ENCODE data around the gene PLCL1. TPM values are rescaled to one million over a fixed set of nuclear protein-coding genes. Genes with fewer than 3 reads are reported as not detected.

PLCL1 gene
- total and polyA plus RNA-seq, 10 of the 15 experiments (the other 5 are each of a cell fraction or from before 2014, with no cell fraction given), result 0.03 to 1.5 (median 0.22) TPM

DNA sequence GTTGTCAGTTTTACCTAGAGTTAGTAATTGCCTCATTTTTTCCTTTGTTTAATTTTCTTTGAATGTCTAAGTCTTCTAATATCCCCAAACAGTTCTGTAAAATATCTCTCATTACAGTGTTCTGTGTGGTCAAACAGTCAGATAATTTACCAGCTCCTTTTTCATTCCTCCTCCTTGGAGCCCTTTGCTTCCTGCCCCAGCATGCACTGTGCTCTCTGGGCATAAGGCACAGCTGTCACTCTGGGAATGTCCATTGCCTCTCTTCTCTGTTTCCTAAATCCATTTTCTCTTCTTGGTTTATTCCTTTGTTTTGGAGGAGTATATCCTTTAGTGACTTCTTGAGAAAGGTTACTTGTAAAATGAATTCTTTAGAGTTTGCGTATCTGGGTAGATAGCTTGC, 139.3 kb downstream of the PLCL1 start:
- Histone ChIP-seq H3K9me3 (replicated peaks; ENCODE audit: control insufficient read depth, insufficient read depth, low read length) (no peaks in the 10 kb centered on the region), H3K4me2 (ENCODE audit: control insufficient read depth, insufficient read depth) (no peak overlapping the region), H3K4me1 (ENCODE audit: control insufficient read depth, insufficient read depth, low read length) (no peaks in the 10 kb centered on the region), H3K9ac (ENCODE audit: control insufficient read depth, insufficient read depth, low read length) (no peak overlapping the region), H2AFZ (ENCODE audit: control insufficient read depth, low read depth, low read length) (no peak overlapping the region), H4K20me1 (ENCODE audit: control insufficient read depth, insufficient read depth) (no peaks in the 10 kb centered on the region), H3K4me3 (no peak overlapping the region), H3K27ac (ENCODE audit: control insufficient read depth, insufficient read depth) (no peak overlapping the region), H3K36me3 (ENCODE audit: control insufficient read depth in 2 of 2, insufficient read depth in 2 of 2, low read length in 1 of 2) (no peaks in the 10 kb centered on the region), H3K27me3 (replicated peaks in 1 of 2; ENCODE audit: control insufficient read depth in 2 of 2, insufficient read depth in 2 of 2, low read length in 1 of 2) (no peaks in the 10 kb centered on the region; a peak in 1 of 4 replicates), H3K79me2 (ENCODE audit: control insufficient read depth, insufficient read depth, low read length) (no peaks in the 10 kb centered on the region)
- POLR2A ChIA-PET, result interaction anchor here (0.5 to 0.7 kb wide), 2 partner anchors 11 to 142 kb away, joined by 3 to 4 read pairs; no protein-coding TSS in a partner anchor
- ATAC-seq, result no peak
- CTCF ChIA-PET, result no interaction called here
- SMC1A ChIA-PET (ENCODE audit: uncharacterized antibody, unreplicated experiment), result interaction anchor here (0.6 to 3.8 kb wide), 15 partner anchors 8 to 183 kb away, joined by 3 to 23 read pairs (median 4); no protein-coding TSS in a partner anchor
- no TSS peak for BruUV-seq (replicated peaks)
- intact Hi-C loops (cut with micrococcal nuclease; ENCODE audit: unreplicated experiment), result no loop called here
- no peak for FAIRE-seq
- TF ChIP-seq TCF3 (IDR thresholded peaks at IDR 0.05; ENCODE audit: borderline replicate concordance, insufficient read depth, low read depth, low read length), result no peak
- TF ChIP-seq, protein P1, sequence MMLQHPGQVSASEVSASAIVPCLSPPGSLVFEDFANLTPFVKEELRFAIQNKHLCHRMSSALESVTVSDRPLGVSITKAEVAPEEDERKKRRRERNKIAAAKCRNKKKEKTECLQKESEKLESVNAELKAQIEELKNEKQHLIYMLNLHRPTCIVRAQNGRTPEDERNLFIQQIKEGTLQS (IDR thresholded peaks at IDR 0.05; ENCODE audit: borderline replicate concordance, extremely low read depth, low read depth, low read length), result no peak
- TF ChIP-seq RFX5 (IDR thresholded peaks at IDR 0.05; ENCODE audit: low read depth, low read length), result no peak
- TF ChIP-seq, protein P2, sequence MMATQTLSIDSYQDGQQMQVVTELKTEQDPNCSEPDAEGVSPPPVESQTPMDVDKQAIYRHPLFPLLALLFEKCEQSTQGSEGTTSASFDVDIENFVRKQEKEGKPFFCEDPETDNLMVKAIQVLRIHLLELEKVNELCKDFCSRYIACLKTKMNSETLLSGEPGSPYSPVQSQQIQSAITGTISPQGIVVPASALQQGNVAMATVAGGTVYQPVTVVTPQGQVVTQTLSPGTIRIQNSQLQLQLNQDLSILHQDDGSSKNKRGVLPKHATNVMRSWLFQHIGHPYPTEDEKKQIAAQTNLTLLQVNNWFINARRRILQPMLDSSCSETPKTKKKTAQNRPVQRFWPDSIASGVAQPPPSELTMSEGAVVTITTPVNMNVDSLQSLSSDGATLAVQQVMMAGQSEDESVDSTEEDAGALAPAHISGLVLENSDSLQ (IDR thresholded peaks at IDR 0.05), result no peak
- RAD21 ChIA-PET (ENCODE audit: unreplicated experiment), result interaction anchor here (0.5 to 1.7 kb wide), 6 partner anchors 17 to 1842 kb away, joined by 3 to 5 read pairs (median 4); no protein-coding TSS in a partner anchor
- DNase-seq (ENCODE audit: low read depth, low spot score), result no peak
- in situ Hi-C loops (cut with MboI), result no loop called here
- 100% methylated on average over 1 of the region's 1 CpG for WGBS (ENCODE audit: insufficient coverage, insufficient replicate concordance, low lambda C conversion rate, missing lambda C conversion rate)
